ENCODE results near the gene MOV10L1.

DNA sequence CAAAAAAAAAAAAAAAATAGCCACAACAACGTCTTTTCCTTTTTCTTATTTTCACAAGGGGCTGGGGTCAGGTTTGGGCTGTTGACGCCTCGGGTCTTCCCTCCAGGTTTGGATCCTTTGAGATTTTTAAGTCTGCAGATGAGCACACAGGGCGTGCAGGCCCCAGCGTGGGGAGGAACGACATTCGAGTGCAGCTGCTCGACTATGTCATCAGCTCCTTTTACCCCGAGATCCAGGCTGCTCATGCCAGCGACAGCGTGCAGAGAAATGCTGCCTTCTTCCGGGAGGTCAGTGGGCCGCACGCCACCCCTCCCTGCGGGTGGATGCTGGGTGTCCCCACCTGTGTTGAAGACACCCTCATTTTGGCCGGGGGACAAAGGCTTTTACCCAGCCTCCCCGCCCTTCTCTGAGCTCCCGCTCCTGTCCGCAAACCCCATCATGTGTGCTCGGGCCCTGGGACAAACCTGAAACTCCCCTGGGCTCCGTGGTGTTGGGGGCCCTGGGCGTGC, 118.7 kb downstream of the MOV10L1 start:
- TF ChIP-seq, protein P1, sequence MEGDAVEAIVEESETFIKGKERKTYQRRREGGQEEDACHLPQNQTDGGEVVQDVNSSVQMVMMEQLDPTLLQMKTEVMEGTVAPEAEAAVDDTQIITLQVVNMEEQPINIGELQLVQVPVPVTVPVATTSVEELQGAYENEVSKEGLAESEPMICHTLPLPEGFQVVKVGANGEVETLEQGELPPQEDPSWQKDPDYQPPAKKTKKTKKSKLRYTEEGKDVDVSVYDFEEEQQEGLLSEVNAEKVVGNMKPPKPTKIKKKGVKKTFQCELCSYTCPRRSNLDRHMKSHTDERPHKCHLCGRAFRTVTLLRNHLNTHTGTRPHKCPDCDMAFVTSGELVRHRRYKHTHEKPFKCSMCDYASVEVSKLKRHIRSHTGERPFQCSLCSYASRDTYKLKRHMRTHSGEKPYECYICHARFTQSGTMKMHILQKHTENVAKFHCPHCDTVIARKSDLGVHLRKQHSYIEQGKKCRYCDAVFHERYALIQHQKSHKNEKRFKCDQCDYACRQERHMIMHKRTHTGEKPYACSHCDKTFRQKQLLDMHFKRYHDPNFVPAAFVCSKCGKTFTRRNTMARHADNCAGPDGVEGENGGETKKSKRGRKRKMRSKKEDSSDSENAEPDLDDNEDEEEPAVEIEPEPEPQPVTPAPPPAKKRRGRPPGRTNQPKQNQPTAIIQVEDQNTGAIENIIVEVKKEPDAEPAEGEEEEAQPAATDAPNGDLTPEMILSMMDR (IDR thresholded peaks at IDR 0.05) = no peak
- TF ChIP-seq POLR2A (IDR thresholded peaks at IDR 0.05) = no peak

Measured in Peyer's patch (tissue), 4 donors.